Hepatocyte (in vitro differentiated cells): ENCODE results near the gene ARHGAP42.

Experiments
- CTCF ChIP-seq: fragments of 200-600 bp; sonication (generic); IDR thresholded peaks from 2 replicates; pipeline ENCODE4 v1.5.1; 2016; ENCODE audit warnings: antibody characterized with exemption, mild to moderate bottlenecking; ENCODE audit not compliant: poor library complexity
- EZH2 ChIP-seq: fragments of 200-600 bp; sonication (generic); IDR thresholded peaks from 2 replicates; pipeline ENCODE4 v1.6.1; 2016; ENCODE audit warnings: antibody characterized with exemption, mild to moderate bottlenecking, borderline replicate concordance
- EZH2phosphoT487 ChIP-seq: fragments of 200-600 bp; sonication (generic); IDR thresholded peaks from one replicate; pipeline ENCODE4 v1.6.1; 2018; ENCODE audit warnings: antibody characterized with exemption, mild to moderate bottlenecking, low read depth, moderate library complexity; ENCODE audit not compliant: unreplicated experiment, severe bottlenecking

- no peak for TF ChIP-seq EZH2
- TF ChIP-seq CTCF = no peak
- TF ChIP-seq EZH2phosphoT487 = no peak
These were observed 113.1 kb downstream of the ARHGAP42 start for GRCh38 chr11:100800202-100800601.
